GM12878 (cell line): ENCODE data around the gene GANAB. TPM values are rescaled to one million over a fixed set of nuclear protein-coding genes. Genes with fewer than 3 reads are reported as not detected.
A peak's percentile ranks its signal among the peaks of the same experiment; 100 is the strongest.

Experiments
- ATAC-seq: fragments of 200-7000 bp; cut with Tn5 transposase; 3 replicates; pipeline ENCODE4 v1.9.1; 2020; ENCODE audit warnings: mild to moderate bottlenecking, moderate library complexity
- BruUV-seq: library from RNA; stranded (reverse); fragments of 400-500 nt; replicated peaks from 2 replicates; lab custom pipeline; 2021; lab: Mats Ljungman, UMichigan
- CTCF ChIA-PET: fragments of 300-600 bp; sonication (Branson Sonifier 250); formaldehyde crosslinking; extraction: SDS; loops from one replicate; lab custom pipeline; 2021; ENCODE audit warnings: inconsistent platforms; lab: Yijun Ruan, JAX
- POLR2A ChIA-PET: fragments of 350-600 bp; formaldehyde crosslinking; extraction: SDS; loops from one replicate; lab custom pipeline; 2021; ENCODE audit warnings: inconsistent platforms; lab: Charles Lee
- RAD21 ChIA-PET: fragments of 300-600 bp; sonication (Branson Sonifier 250); formaldehyde crosslinking; loops from one replicate; lab custom pipeline; 2023; ENCODE audit warnings: antibody characterized with exemption; ENCODE audit not compliant: unreplicated experiment; lab: Charles Lee
- SMC1A ChIA-PET: fragments of 300-600 bp; sonication (Branson Sonifier 250); formaldehyde crosslinking; loops from one replicate; lab custom pipeline; 2023; ENCODE audit not compliant: unreplicated experiment, uncharacterized antibody; lab: Charles Lee
- DNase-seq: peaks from one replicate; pipeline ENCODE4 v3.0.0-alpha.2; 2011; ENCODE audit warnings: low read depth, low spot score
- FAIRE-seq: peaks from 3 replicates; lab custom pipeline; 2011; peaks lifted over from hg19 to GRCh38; lab: Jason Lieb, UNC
- H2AFZ ChIP-seq: 2 replicates; pipeline ENCODE4 v1.6.0; 2011; ENCODE audit warnings: low read depth, low read length, control low read depth; ENCODE audit not compliant: control insufficient read depth
- H3K27ac ChIP-seq: 2 replicates; pipeline ENCODE4 v1.5.1; 2011; ENCODE audit warnings: control low read depth; ENCODE audit not compliant: control insufficient read depth, insufficient read depth
- H3K27me3 ChIP-seq, 2 experiments: replicated peaks in 1 of 2; 2 replicates each; pipeline versions ENCODE4 v1.6.0 to v1.6.1; 2011; ENCODE audit warnings: low read length in 1 of 2; ENCODE audit not compliant: control insufficient read depth in 2 of 2, insufficient read depth in 2 of 2
- H3K36me3 ChIP-seq, 2 experiments: 2 replicates each; pipeline ENCODE4 v1.5.1; 2011; ENCODE audit warnings: low read length in 1 of 2; ENCODE audit not compliant: control insufficient read depth in 2 of 2, insufficient read depth in 2 of 2
- H3K4me1 ChIP-seq: 2 replicates; pipeline ENCODE4 v1.6.1; 2011; ENCODE audit warnings: mild to moderate bottlenecking, low read length, moderate library complexity, mixed read lengths; ENCODE audit not compliant: control insufficient read depth, insufficient read depth
- H3K4me2 ChIP-seq: 2 replicates; pipeline ENCODE4 v1.6.0; 2011; ENCODE audit warnings: control low read depth; ENCODE audit not compliant: control insufficient read depth, insufficient read depth
- H3K4me3 ChIP-seq: fragments of 200-600 bp; sonication (generic); 2 replicates; pipeline ENCODE4 v1.5.1; 2016
- H3K79me2 ChIP-seq: 2 replicates; pipeline ENCODE4 v1.6.0; 2011; ENCODE audit warnings: low read length; ENCODE audit not compliant: control insufficient read depth, insufficient read depth
- H3K9ac ChIP-seq: 2 replicates; pipeline ENCODE4 v1.8.0; 2011; ENCODE audit warnings: low read length, control low read depth, mixed read lengths; ENCODE audit not compliant: control insufficient read depth, insufficient read depth
- H3K9me3 ChIP-seq: replicated peaks from 3 replicates; pipeline ENCODE4 v1.5.1; 2011; ENCODE audit warnings: mild to moderate bottlenecking, low read length; ENCODE audit not compliant: control insufficient read depth, insufficient read depth
- H4K20me1 ChIP-seq: 2 replicates; pipeline ENCODE4 v1.6.0; 2011; ENCODE audit not compliant: control insufficient read depth, insufficient read depth
- ESRRA ChIP-seq: IDR thresholded peaks from 2 replicates; pipeline ENCODE4 v1.6.1; 2012; ENCODE audit warnings: mild to moderate bottlenecking, low read length, improper control_type of control experiment
- NFYB ChIP-seq: IDR thresholded peaks from 2 replicates; pipeline ENCODE4 v1.6.1; 2011; ENCODE audit warnings: low read depth, mild to moderate bottlenecking, low read length, improper control_type of control experiment, moderate library complexity; ENCODE audit not compliant: insufficient read depth
- NR2C2 ChIP-seq: IDR thresholded peaks from 2 replicates; pipeline ENCODE4 v1.6.1; 2011; ENCODE audit warnings: borderline replicate concordance, low read depth; ENCODE audit not compliant: control insufficient read depth, insufficient read length
- RAD51 ChIP-seq: fragments of 450-650 bp; IDR thresholded peaks from 2 replicates; pipeline ENCODE4 v1.6.1; 2016; ENCODE audit warnings: moderate library complexity, mild to moderate bottlenecking, inconsistent platforms
- RUNX3 ChIP-seq: IDR thresholded peaks from 2 replicates; pipeline ENCODE4 v1.6.1; 2012; ENCODE audit warnings: low read length, inconsistent platforms
- ZBED1 ChIP-seq: IDR thresholded peaks from 2 replicates; pipeline ENCODE4 v1.6.1; 2016; ENCODE audit warnings: borderline replicate concordance
- WGBS: methylation state at CpG from one replicate; pipeline ENCODE4 v1.1.6; 2016; ENCODE audit warnings: low lambda C conversion rate; ENCODE audit not compliant: insufficient replicate concordance, insufficient coverage; ENCODE audit errors: missing lambda C conversion rate; 5-methylcytosine and 5-hydroxymethylcytosine counted together
- in situ Hi-C: fragments of 300-500 bp; cut with MboI; formaldehyde crosslinking; loops from 9 replicates; pipeline ENCODE4 v1.14.3; 2018; ENCODE audit warnings: mixed read lengths
- intact Hi-C: fragments of 100-400 bp; cut with micrococcal nuclease; formaldehyde crosslinking; loops from one replicate; pipeline ENCODE4 v1.14.2; 2022; ENCODE audit not compliant: unreplicated experiment
- polyA plus RNA-seq, 11 experiments: library from polyadenylated mRNA; depleted of rRNA in 4 of 11; unstranded in 6 of 11; stranded (reverse) in 5 of 11; fragments of >200 nt; fragmentation: Nextera tagmentation in 4 of 11; fragmentation: Illumina TruSeq in 1 of 11; extraction: Ambion mirVana in 4 of 11; extraction: Trizol in 1 of 11; gene quantifications; 1 replicate in 1 of 11; 2 replicates in 10 of 11; pipeline versions ENCODE4 v1.2.1 to v1.2.3, GENCODE V29; 2011 to 2016; ENCODE audit warnings: inconsistent platforms in 2 of 11, missing spikeins in 2 of 11, low read depth in 1 of 11
- total RNA-seq, 4 experiments: library from RNA; depleted of rRNA in 3 of 4; stranded (reverse); fragments of >200 nt in 3 of 4; fragmentation: Illumina TruSeq in 1 of 4; extraction: Trizol in 1 of 4; gene quantifications; 2 replicates each; pipeline versions ENCODE4 v1.2.1 to v1.2.3, GENCODE V29; 2013 to 2021
- TF ChIP-seq, protein P1 (sequence below): IDR thresholded peaks from 2 replicates; pipeline ENCODE4 v1.6.1; 2011; ENCODE audit warnings: borderline replicate concordance, low read depth, mild to moderate bottlenecking, moderate library complexity, low read length; ENCODE audit not compliant: insufficient read depth, poor library complexity, severe bottlenecking
- TF ChIP-seq, protein P2 (sequence below): fragments of 450-650 bp; IDR thresholded peaks from 2 replicates; pipeline ENCODE4 v1.6.1; 2017; ENCODE audit warnings: antibody characterized with exemption, mild to moderate bottlenecking, moderate library complexity

Gene GANAB
- total and polyA plus RNA-seq, 10 of the 15 experiments (the other 5 are each of a cell fraction or from before 2014, with no cell fraction given): 4.5 to 175 (median 102) TPM

DNA sequence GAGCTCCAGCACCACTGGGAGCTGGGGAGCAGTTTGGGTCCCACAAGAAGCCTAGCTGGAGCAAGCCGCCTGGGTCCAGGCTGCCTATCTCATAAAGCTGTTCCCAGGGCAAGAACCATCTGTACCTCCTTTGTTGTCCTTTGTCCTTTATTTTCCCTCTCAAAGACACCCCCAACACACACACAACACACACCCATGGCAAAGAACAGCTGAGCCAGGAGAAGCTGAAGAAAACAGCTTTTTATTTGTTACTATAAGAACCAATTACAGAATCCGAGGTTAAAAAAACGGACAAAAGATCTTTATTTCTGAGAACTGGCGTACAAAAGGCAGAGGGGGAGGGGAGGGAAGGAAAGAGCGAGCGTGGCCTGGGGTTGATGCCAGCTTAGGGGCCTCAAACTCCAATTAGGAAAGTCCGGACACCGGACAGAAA lies 53.4 kb downstream of the GANAB start:
- FAIRE-seq (no peak), ATAC-seq (no peak), DNase-seq (no peak)
- H3K9me3 ChIP-seq: no peaks in the 10 kb centered on the region
- 71% methylated on average over 8 of the region's 8 CpGs for WGBS
- ChIA-PET CTCF (interaction anchor here (0.7 to 5.5 kb wide), 24 partner anchors 8 to 270 kb away, joined by 3 to 48 read pairs (median 12); partner anchors contain the start of genes B3GAT3, C11orf98, CSKMT and EEF1G), RAD21 (interaction anchor here (1.3 to 3.5 kb wide), 13 partner anchors 7 to 168 kb away, joined by 4 to 36 read pairs (median 13); partner anchors contain the start of genes B3GAT3, EEF1G, INTS5 and LBHD1), SMC1A (interaction anchor here (0.6 to 3.1 kb wide), 14 partner anchors 8 to 270 kb away, joined by 3 to 30 read pairs (median 6); partner anchors contain the start of genes B3GAT3, C11orf98, CSKMT and EEF1G), POLR2A (interaction anchor here (0.9 to 3.1 kb wide), 8 partner anchors 8 to 87 kb away, joined by 3 to 37 read pairs (median 12); partner anchors contain the start of genes B3GAT3, EEF1G, LBHD1 and MTA2)
- H3K36me3 ChIP-seq: peaks cover 32 to 44% of the 10 kb centered on the region in 2 experiments
- H3K79me2 ChIP-seq: peaks cover 23% of the 10 kb centered on the region
- peaks cover 11% of the 10 kb centered on the region for H3K4me1 ChIP-seq
- TF ChIP-seq, protein P1, sequence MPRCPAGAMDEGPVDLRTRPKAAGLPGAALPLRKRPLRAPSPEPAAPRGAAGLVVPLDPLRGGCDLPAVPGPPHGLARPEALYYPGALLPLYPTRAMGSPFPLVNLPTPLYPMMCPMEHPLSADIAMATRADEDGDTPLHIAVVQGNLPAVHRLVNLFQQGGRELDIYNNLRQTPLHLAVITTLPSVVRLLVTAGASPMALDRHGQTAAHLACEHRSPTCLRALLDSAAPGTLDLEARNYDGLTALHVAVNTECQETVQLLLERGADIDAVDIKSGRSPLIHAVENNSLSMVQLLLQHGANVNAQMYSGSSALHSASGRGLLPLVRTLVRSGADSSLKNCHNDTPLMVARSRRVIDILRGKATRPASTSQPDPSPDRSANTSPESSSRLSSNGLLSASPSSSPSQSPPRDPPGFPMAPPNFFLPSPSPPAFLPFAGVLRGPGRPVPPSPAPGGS: no peak
- TF ChIP-seq NFYB (no peak), ESRRA (no peak), ZBED1 (no peak), RAD51 (no peak), RUNX3 (no peak), NR2C2 (no peak)
- TF ChIP-seq, protein P2, sequence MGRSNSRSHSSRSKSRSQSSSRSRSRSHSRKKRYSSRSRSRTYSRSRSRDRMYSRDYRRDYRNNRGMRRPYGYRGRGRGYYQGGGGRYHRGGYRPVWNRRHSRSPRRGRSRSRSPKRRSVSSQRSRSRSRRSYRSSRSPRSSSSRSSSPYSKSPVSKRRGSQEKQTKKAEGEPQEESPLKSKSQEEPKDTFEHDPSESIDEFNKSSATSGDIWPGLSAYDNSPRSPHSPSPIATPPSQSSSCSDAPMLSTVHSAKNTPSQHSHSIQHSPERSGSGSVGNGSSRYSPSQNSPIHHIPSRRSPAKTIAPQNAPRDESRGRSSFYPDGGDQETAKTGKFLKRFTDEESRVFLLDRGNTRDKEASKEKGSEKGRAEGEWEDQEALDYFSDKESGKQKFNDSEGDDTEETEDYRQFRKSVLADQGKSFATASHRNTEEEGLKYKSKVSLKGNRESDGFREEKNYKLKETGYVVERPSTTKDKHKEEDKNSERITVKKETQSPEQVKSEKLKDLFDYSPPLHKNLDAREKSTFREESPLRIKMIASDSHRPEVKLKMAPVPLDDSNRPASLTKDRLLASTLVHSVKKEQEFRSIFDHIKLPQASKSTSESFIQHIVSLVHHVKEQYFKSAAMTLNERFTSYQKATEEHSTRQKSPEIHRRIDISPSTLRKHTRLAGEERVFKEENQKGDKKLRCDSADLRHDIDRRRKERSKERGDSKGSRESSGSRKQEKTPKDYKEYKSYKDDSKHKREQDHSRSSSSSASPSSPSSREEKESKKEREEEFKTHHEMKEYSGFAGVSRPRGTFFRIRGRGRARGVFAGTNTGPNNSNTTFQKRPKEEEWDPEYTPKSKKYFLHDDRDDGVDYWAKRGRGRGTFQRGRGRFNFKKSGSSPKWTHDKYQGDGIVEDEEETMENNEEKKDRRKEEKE: no peak
- H3K27ac ChIP-seq: no peak overlapping the region
- BruUV-seq: no TSS peak
- intact Hi-C loops: loop anchor here (5.0 to 10.0 kb wide), 2 partner anchors 242 to 269 kb away; partner anchors contain the start of genes STX5, TEX54 and WDR74
- no peak overlapping the region for H3K9ac ChIP-seq
- H2AFZ ChIP-seq: no peak overlapping the region
- peak overlapping the region; percentile 86 for H3K4me2 ChIP-seq
- no peaks in the 10 kb centered on the region; the same call in 1 of the 2 replicates for H4K20me1 ChIP-seq
- in situ Hi-C loops: no loop called here
- no peak overlapping the region for H3K4me3 ChIP-seq
- H3K27me3 ChIP-seq: no peaks in the 10 kb centered on the region
